ENCODE measurements around the gene BICC1.

BICC1 gene

DNA sequence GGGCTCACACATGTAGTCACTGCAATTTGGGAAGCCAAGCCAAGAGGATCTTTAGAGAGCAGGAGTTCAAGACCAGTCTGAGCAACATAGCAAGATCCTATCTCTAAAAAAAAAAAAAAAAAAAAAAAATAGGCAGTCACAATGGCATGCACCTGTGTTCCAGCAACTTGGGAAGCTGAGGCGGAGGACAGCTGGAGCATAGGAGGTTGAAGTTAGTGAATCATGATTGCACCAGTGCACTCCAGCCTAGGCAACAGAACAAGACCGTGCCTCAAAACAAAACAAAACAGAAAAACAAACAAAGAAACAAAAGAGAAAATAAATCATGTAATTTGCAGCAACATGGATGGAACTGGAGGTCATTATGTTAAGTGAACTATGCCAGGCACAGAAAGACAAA is 33.6 kb upstream of the BICC1 start:
- no peak overlapping the region for H3K9ac ChIP-seq (ENCODE audit: low read depth in 1 of 2, low read length in 2 of 2)
- H3K4me1 ChIP-seq (ENCODE audit: control insufficient read depth in 1 of 2, insufficient read depth in 2 of 2, low read length in 2 of 2) = peaks cover 0 to 11% of the 10 kb centered on the region in 2 donors
- H3K9me3 ChIP-seq (ENCODE audit: control insufficient read depth in 1 of 2, low read length in 2 of 2) = no peaks in the 10 kb centered on the region
- no peaks in the 10 kb centered on the region for H3K36me3 ChIP-seq (ENCODE audit: control insufficient read depth in 1 of 2, insufficient read depth in 2 of 2, low read length in 2 of 2)
- no peaks in the 10 kb centered on the region for H3K27me3 ChIP-seq (ENCODE audit: control insufficient read depth in 1 of 2, insufficient read depth in 2 of 2, low read length in 2 of 2)
- no peak overlapping the region for H3K27ac ChIP-seq (ENCODE audit: low read depth, low read length)
- no peak overlapping the region for H3K4me3 ChIP-seq (ENCODE audit: low read depth in 1 of 2, low read length in 2 of 2)

- Histone ChIP-seq H3K9me3 (ENCODE audit: control insufficient read depth in 1 of 2, low read length in 2 of 2) (no peaks in the 10 kb centered on the region), H3K27ac (ENCODE audit: low read depth, low read length) (no peak overlapping the region), H3K27me3 (ENCODE audit: control insufficient read depth in 1 of 2, insufficient read depth in 2 of 2, low read length in 2 of 2) (no peaks in the 10 kb centered on the region), H3K4me1 (ENCODE audit: control insufficient read depth in 1 of 2, insufficient read depth in 2 of 2, low read length in 2 of 2) (peaks cover 0 to 11% of the 10 kb centered on the region in 2 donors), H3K36me3 (ENCODE audit: control insufficient read depth in 1 of 2, insufficient read depth in 2 of 2, low read length in 2 of 2) (no peaks in the 10 kb centered on the region), H3K9ac (ENCODE audit: low read depth in 1 of 2, low read length in 2 of 2) (no peak overlapping the region), H3K4me3 (ENCODE audit: low read depth in 1 of 2, low read length in 2 of 2) (no peak overlapping the region)
Observed at GRCh38 chr10:58480321-58480720, 32.4 kb upstream of the BICC1 start.

- Histone ChIP-seq H3K4me1 (ENCODE audit: control insufficient read depth in 1 of 2, insufficient read depth in 2 of 2, low read length in 2 of 2) (peaks cover 0 to 11% of the 10 kb centered on the region in 2 donors), H3K9me3 (ENCODE audit: control insufficient read depth in 1 of 2, low read length in 2 of 2) (no peaks in the 10 kb centered on the region), H3K27ac (ENCODE audit: low read depth, low read length) (no peak overlapping the region), H3K4me3 (ENCODE audit: low read depth in 1 of 2, low read length in 2 of 2) (no peak overlapping the region), H3K36me3 (ENCODE audit: control insufficient read depth in 1 of 2, insufficient read depth in 2 of 2, low read length in 2 of 2) (no peaks in the 10 kb centered on the region), H3K27me3 (ENCODE audit: control insufficient read depth in 1 of 2, insufficient read depth in 2 of 2, low read length in 2 of 2) (no peaks in the 10 kb centered on the region), H3K9ac (ENCODE audit: low read depth in 1 of 2, low read length in 2 of 2) (no peak overlapping the region)
Observed at GRCh38 chr10:58481569-58482109, 31.0 kb upstream of the BICC1 start.

DNA sequence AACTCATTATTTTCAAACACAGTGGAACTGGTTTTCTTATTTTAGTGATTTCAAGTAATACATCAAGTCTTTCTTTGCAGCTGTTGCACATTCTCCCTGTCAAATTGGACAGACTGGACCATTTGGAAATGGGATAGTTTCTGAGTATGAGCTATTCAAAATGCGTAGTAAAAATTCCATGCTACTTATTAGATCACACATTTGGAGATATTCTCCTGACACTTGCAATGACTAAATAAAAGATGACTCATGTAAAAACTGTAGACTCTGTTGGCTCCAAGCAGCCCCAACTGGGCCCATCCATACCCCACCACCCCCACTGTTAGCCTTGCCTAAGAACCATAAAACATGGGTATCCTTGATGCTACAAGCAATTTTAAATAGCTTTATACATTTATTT is 25.9 kb upstream of the BICC1 start:
- H3K27me3 ChIP-seq (ENCODE audit: control insufficient read depth in 1 of 2, insufficient read depth in 2 of 2, low read length in 2 of 2) = no peaks in the 10 kb centered on the region
- no peak overlapping the region for H3K9ac ChIP-seq (ENCODE audit: low read depth in 1 of 2, low read length in 2 of 2)
- H3K27ac ChIP-seq (ENCODE audit: low read depth, low read length) = no peak overlapping the region
- H3K9me3 ChIP-seq (ENCODE audit: control insufficient read depth in 1 of 2, low read length in 2 of 2) = no peaks in the 10 kb centered on the region
- H3K4me3 ChIP-seq (ENCODE audit: low read depth in 1 of 2, low read length in 2 of 2) = no peak overlapping the region
- H3K4me1 ChIP-seq (ENCODE audit: control insufficient read depth in 1 of 2, insufficient read depth in 2 of 2, low read length in 2 of 2) = no peaks in the 10 kb centered on the region
- no peaks in the 10 kb centered on the region for H3K36me3 ChIP-seq (ENCODE audit: control insufficient read depth in 1 of 2, insufficient read depth in 2 of 2, low read length in 2 of 2)

DNA sequence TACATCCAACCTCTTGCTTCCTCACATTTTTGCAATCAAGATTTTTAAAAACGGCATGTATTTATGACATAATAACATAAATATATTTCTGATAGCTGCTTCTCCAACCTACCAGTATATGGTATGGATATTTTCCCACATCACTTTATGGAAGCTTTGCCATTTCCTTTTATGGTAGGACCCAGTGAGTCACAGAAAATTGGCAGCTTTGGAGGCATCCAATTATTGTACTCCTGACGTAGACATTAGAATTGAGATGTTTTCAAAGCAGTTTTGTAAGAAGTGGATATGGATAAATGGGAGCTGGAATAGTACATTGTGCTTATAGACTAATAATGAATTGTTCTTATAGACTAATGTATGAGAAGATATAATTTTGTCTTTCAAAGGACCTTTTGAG is 23.8 kb upstream of the BICC1 start:
- H3K27ac ChIP-seq (ENCODE audit: low read depth, low read length) = no peak overlapping the region
- H3K36me3 ChIP-seq (ENCODE audit: control insufficient read depth in 1 of 2, insufficient read depth in 2 of 2, low read length in 2 of 2) = no peaks in the 10 kb centered on the region
- H3K4me3 ChIP-seq (ENCODE audit: low read depth in 1 of 2, low read length in 2 of 2) = no peak overlapping the region
- H3K4me1 ChIP-seq (ENCODE audit: control insufficient read depth in 1 of 2, insufficient read depth in 2 of 2, low read length in 2 of 2) = no peaks in the 10 kb centered on the region
- no peaks in the 10 kb centered on the region for H3K9me3 ChIP-seq (ENCODE audit: control insufficient read depth in 1 of 2, low read length in 2 of 2)
- H3K27me3 ChIP-seq (ENCODE audit: control insufficient read depth in 1 of 2, insufficient read depth in 2 of 2, low read length in 2 of 2) = no peaks in the 10 kb centered on the region
- H3K9ac ChIP-seq (ENCODE audit: low read depth in 1 of 2, low read length in 2 of 2) = no peak overlapping the region

DNA sequence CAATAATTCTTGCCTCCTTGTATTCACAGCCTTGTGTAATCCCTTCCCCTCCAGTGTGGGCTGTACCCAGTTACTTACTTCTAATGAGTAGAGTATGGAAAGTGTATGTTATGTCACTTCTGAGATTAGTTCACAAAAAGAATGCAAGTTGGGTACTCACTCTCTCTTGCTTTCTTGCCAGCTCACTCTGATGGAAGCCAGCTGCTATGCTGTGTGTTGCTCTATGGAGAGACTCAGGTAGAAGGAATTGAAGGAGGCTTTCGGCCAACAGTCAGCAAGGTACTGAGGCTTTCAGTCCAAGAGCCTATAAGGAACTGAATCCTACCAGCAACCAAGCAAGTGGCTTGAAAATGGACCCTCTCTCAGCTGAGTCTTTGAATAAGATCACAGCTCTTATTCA is 9.7 kb upstream of the BICC1 start:
- Histone ChIP-seq H3K4me1 (ENCODE audit: control insufficient read depth in 1 of 2, insufficient read depth in 2 of 2, low read length in 2 of 2) (no peaks in the 10 kb centered on the region), H3K9me3 (ENCODE audit: control insufficient read depth in 1 of 2, low read length in 2 of 2) (no peaks in the 10 kb centered on the region), H3K9ac (ENCODE audit: low read depth in 1 of 2, low read length in 2 of 2) (no peak overlapping the region), H3K36me3 (ENCODE audit: control insufficient read depth in 1 of 2, insufficient read depth in 2 of 2, low read length in 2 of 2) (no peaks in the 10 kb centered on the region), H3K4me3 (ENCODE audit: low read depth in 1 of 2, low read length in 2 of 2) (no peak overlapping the region), H3K27ac (ENCODE audit: low read depth, low read length) (no peak overlapping the region), H3K27me3 (ENCODE audit: control insufficient read depth in 1 of 2, insufficient read depth in 2 of 2, low read length in 2 of 2) (peaks cover 0 to 5% of the 10 kb centered on the region in 2 donors)

DNA sequence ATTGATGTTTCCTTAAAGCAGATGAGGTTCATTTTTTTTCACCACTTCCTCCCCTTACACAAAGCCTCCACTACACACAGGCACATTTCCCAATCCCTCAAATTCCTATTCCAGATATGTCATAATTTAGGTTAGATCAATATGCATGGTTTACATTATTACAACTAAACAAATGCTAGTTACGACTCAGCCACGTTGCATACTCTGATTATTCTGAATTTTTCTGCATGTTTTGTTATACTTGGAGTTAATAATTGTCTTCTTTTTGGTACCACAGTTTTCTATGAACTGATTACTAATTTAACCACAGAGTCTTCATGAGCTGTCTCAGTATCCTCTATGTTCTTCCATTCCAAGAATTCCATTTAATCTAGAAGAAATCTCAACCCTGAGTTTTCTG is 4.4 kb upstream of the BICC1 start:
- no peaks in the 10 kb centered on the region for H3K9me3 ChIP-seq (ENCODE audit: control insufficient read depth in 1 of 2, low read length in 2 of 2)
- H3K27me3 ChIP-seq (ENCODE audit: control insufficient read depth in 1 of 2, insufficient read depth in 2 of 2, low read length in 2 of 2) = peaks cover 17 to 26% of the 10 kb centered on the region in 2 donors
- no peak overlapping the region for H3K9ac ChIP-seq (ENCODE audit: low read depth in 1 of 2, low read length in 2 of 2)
- H3K4me1 ChIP-seq (ENCODE audit: control insufficient read depth in 1 of 2, insufficient read depth in 2 of 2, low read length in 2 of 2) = peaks cover 0 to 5% of the 10 kb centered on the region in 2 donors
- H3K36me3 ChIP-seq (ENCODE audit: control insufficient read depth in 1 of 2, insufficient read depth in 2 of 2, low read length in 2 of 2) = no peaks in the 10 kb centered on the region
- H3K27ac ChIP-seq (ENCODE audit: low read depth, low read length) = no peak overlapping the region
- no peak overlapping the region for H3K4me3 ChIP-seq (ENCODE audit: low read depth in 1 of 2, low read length in 2 of 2)

DNA sequence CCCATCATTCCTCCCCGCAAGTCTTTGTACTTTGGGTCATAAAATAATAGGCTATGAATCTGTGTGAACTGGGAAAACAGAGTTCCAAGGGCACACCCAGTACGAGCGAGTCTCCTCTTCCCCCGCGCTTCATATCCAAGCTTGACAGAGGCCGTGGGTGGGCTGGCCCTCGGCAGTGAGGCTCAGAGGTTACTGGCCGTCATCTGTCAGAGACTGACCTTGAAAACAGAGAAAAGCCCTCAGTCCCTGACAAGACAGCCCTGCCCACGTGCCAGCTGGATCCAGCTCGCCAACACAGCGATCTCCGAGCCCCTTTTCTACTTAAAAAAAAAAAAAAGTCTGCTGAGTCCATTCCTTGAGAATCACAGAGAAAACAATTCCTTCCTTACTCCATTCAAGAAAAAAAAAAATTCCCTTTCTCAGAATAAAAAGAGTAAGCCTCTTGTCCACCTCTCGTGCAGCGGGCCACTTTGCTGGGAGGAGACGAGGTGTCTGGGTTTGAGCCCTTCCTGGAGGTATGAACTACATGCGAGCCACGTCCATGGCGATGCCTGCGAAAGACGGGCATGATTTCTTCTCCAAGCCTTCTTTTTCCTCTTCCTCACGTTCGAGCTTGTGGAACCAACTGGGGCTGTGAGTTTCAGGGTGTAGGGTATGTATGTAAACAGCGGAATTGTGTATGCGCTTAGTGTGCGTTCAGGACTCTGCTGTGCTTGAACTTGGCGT is 744 bp upstream of the BICC1 start:
- H3K36me3 ChIP-seq (ENCODE audit: control insufficient read depth in 1 of 2, insufficient read depth in 2 of 2, low read length in 2 of 2) = no peaks in the 10 kb centered on the region
- peak overlapping the region; percentile 51 to 72 for H3K4me3 ChIP-seq (ENCODE audit: low read depth in 1 of 2, low read length in 2 of 2)
- no peak overlapping the region for H3K27ac ChIP-seq (ENCODE audit: low read depth, low read length)
- no peak overlapping the region for H3K9ac ChIP-seq (ENCODE audit: low read depth in 1 of 2, low read length in 2 of 2)
- peaks cover 29 to 47% of the 10 kb centered on the region in 2 donors for H3K27me3 ChIP-seq (ENCODE audit: control insufficient read depth in 1 of 2, insufficient read depth in 2 of 2, low read length in 2 of 2)
- H3K4me1 ChIP-seq (ENCODE audit: control insufficient read depth in 1 of 2, insufficient read depth in 2 of 2, low read length in 2 of 2) = peaks cover 0 to 5% of the 10 kb centered on the region in 2 donors
- H3K9me3 ChIP-seq (ENCODE audit: control insufficient read depth in 1 of 2, low read length in 2 of 2) = no peaks in the 10 kb centered on the region

DNA sequence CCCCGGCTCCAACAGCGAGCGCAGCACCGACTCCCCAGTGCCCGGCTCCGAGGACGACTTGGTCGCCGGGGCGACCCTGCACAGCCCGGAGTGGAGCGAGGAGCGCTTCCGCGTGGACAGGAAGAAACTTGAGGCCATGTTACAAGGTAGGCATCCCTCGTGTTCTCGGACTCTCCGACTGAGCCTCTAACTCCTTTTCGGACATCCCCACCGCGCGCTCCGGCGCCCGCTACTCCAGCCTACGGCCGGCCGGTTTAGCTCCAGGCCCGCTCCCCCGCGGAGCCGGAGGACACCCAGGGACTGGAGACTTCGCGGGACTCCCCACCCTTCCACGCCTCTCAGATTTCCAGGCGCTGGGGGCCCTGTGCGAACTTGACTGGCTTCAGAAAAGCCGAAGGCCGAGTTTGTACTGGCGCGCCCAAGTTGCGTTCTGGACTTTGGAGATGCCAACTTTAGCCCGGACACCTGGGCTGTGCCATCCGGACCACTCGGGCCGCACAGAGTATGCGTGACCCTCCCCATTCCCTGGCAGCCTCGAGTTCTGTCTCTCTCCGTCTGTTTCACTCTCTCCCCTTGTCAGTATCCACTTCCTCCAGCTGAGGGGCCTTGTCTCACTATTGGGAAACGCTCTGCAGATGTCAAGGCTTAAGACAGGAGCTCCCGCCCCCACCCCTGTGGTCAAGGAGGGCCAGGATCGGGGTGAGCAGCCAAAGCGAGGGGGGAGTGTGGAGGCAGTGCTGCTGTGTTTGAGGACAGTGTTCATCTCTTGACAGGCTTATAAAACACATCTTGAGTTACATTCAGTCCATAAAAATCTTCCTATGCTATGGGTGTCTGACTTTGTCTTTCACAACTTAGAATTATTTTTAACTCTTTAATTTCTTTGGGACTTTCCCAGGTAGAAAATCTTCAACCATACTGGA is 777 bp downstream of the BICC1 start:
- H3K36me3 ChIP-seq (ENCODE audit: control insufficient read depth in 1 of 2, insufficient read depth in 2 of 2, low read length in 2 of 2) = no peaks in the 10 kb centered on the region
- H3K27ac ChIP-seq (ENCODE audit: low read depth, low read length) = peak overlapping the region; percentile 65
- peak overlapping the region; percentile 45 to 70 for H3K4me3 ChIP-seq (ENCODE audit: low read depth in 1 of 2, low read length in 2 of 2)
- no peaks in the 10 kb centered on the region for H3K9me3 ChIP-seq (ENCODE audit: control insufficient read depth in 1 of 2, low read length in 2 of 2)
- peaks cover 29 to 47% of the 10 kb centered on the region in 2 donors for H3K27me3 ChIP-seq (ENCODE audit: control insufficient read depth in 1 of 2, insufficient read depth in 2 of 2, low read length in 2 of 2)
- no peak overlapping the region for H3K9ac ChIP-seq (ENCODE audit: low read depth in 1 of 2, low read length in 2 of 2)
- H3K4me1 ChIP-seq (ENCODE audit: control insufficient read depth in 1 of 2, insufficient read depth in 2 of 2, low read length in 2 of 2) = peaks cover 0 to 5% of the 10 kb centered on the region in 2 donors

Data from duodenal mucosa (tissue), 2 donors.